Chondrocyte (in vitro differentiated cells): ENCODE data around the gene SRMS. TPM values are rescaled to one million over a fixed set of nuclear protein-coding genes. Genes with fewer than 3 reads are reported as not detected.

Experiments
- DNase-seq: peaks from one replicate; pipeline ENCODE4 v3.0.0; 2021; ENCODE audit warnings: mixed read lengths, low spot score
- H3K27ac Mint-ChIP-seq: one replicate; pipeline ENCODE4 v1.8.0; 2021; ENCODE audit warnings: mild to moderate bottlenecking, moderate library complexity, mixed read lengths; ENCODE audit not compliant: unreplicated experiment
- H3K27me3 Mint-ChIP-seq: 2 replicates; pipeline ENCODE4 v1.8.0; 2021; ENCODE audit warnings: low read depth, mixed read lengths
- H3K36me3 Mint-ChIP-seq: 2 replicates; pipeline ENCODE4 v1.8.0; 2021; ENCODE audit warnings: low read depth, mixed read lengths
- H3K4me1 Mint-ChIP-seq: 2 replicates; pipeline ENCODE4 v1.8.0; 2021; ENCODE audit warnings: low read depth, mild to moderate bottlenecking, mixed read lengths
- H3K4me3 Mint-ChIP-seq: one replicate; pipeline ENCODE4 v1.8.0; 2021; ENCODE audit warnings: mild to moderate bottlenecking, moderate library complexity, mixed read lengths; ENCODE audit not compliant: unreplicated experiment
- H3K9me3 Mint-ChIP-seq: 2 replicates; pipeline ENCODE4 v1.8.0; 2021; ENCODE audit warnings: low read depth, mixed read lengths
- CTCF ChIP-seq: fragments of 200-600 bp; sonication (generic); IDR thresholded peaks from 2 replicates; pipeline ENCODE4 v1.5.0; 2021; ENCODE audit warnings: antibody characterized with exemption, mild to moderate bottlenecking, moderate library complexity
- total RNA-seq: library from RNA; stranded (reverse); gene quantifications from 3 replicates; pipeline ENCODE4 v1.2.1, GENCODE V29; 2021

SRMS gene
- total RNA-seq, 1 donor from 2014 or later: not detected

- TF ChIP-seq CTCF: peak; percentile 69
- no peaks in the 10 kb centered on the region for H3K27me3 Mint-ChIP-seq
- no peak overlapping the region for H3K27ac Mint-ChIP-seq
- no peak overlapping the region for H3K4me3 Mint-ChIP-seq
- peaks cover 10% of the 10 kb centered on the region for H3K4me1 Mint-ChIP-seq
- no peaks in the 10 kb centered on the region for H3K36me3 Mint-ChIP-seq
- DNase-seq: no peak
- no peaks in the 10 kb centered on the region for H3K9me3 Mint-ChIP-seq
These were observed 33.4 kb upstream of the SRMS start for GRCh38 chr20:63580796-63581461.

DNA sequence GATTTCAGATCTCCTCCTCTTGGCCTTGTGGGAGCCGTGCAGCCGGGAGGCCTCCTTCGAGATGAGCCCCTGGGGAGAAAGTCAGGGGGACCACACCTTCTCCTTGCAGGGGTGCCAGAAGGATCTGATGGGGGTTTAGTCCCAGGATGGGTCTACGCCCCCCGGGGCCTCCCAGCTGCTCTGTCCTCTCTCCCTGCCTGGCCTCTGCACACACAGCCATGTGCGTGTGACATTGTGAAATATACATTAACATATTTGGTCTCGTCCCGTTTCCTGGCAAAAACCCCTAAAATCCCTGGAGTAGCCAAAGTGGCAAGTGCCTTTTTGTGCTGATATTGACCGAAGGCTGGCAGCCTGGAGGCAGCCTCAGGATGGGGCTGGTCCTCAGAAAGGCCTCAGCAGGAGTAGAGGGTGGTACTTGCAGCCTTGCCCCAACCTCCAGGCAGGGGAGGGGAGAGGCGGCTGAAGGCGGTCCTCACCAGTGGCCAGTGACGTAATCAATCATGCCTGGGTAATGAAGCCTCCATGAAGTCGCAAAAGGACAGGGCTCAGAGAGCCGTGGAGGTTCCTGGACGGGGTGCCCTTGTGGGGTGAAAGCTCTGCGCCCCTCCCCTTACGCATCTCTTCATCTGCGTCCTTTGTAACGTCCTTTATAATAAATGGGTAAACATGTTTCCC lies 31.6 kb upstream of the SRMS start:
- Mint-ChIP-seq H3K4me1 (peaks cover 20% of the 10 kb centered on the region), H3K9me3 (no peaks in the 10 kb centered on the region), H3K4me3 (no peak overlapping the region), H3K36me3 (no peaks in the 10 kb centered on the region), H3K27me3 (no peaks in the 10 kb centered on the region), H3K27ac (no peak overlapping the region)
- TF ChIP-seq CTCF: no peak
- DNase-seq: no peak

- H3K4me3 Mint-ChIP-seq: no peak overlapping the region
- peaks cover 23% of the 10 kb centered on the region for H3K4me1 Mint-ChIP-seq
- H3K27me3 Mint-ChIP-seq: no peaks in the 10 kb centered on the region
- no peak for DNase-seq
- H3K36me3 Mint-ChIP-seq: no peaks in the 10 kb centered on the region
- TF ChIP-seq CTCF: no peak
- H3K9me3 Mint-ChIP-seq: no peaks in the 10 kb centered on the region
- H3K27ac Mint-ChIP-seq: no peak overlapping the region
These were observed 30.9 kb upstream of the SRMS start for GRCh38 chr20:63578224-63579016.

- no peak for DNase-seq
- no peak overlapping the region for H3K27ac Mint-ChIP-seq
- no peaks in the 10 kb centered on the region for H3K27me3 Mint-ChIP-seq
- H3K36me3 Mint-ChIP-seq: no peaks in the 10 kb centered on the region
- peaks cover 16% of the 10 kb centered on the region for H3K4me1 Mint-ChIP-seq
- no peaks in the 10 kb centered on the region for H3K9me3 Mint-ChIP-seq
- no peak overlapping the region for H3K4me3 Mint-ChIP-seq
- no peak for TF ChIP-seq CTCF
These were observed 29.9 kb upstream of the SRMS start for GRCh38 chr20:63577317-63577894.

DNA sequence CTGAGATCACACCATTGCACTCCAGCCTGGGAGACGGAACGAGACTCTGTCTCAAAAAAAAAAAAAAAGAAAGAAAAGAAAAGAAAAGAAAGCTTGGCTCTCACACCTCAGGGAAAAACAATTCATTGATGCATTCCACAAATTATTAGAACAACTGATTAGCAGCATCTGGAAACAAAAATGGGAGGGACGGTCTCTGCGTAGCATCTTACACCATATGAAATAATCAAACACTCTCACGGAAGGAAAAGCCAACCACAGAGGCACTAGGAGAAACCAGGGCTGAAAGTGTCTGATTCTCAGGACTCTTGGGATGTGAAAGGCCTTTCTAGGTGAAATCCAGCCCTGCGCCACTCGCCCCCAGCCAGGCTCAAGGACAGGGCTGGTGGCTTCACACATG lies 28.8 kb upstream of the SRMS start:
- TF ChIP-seq CTCF: no peak
- H3K4me3 Mint-ChIP-seq: no peak overlapping the region
- no peaks in the 10 kb centered on the region for H3K27me3 Mint-ChIP-seq
- no peaks in the 10 kb centered on the region for H3K9me3 Mint-ChIP-seq
- peaks cover 16% of the 10 kb centered on the region for H3K4me1 Mint-ChIP-seq
- DNase-seq: no peak
- H3K27ac Mint-ChIP-seq: no peak overlapping the region
- H3K36me3 Mint-ChIP-seq: no peaks in the 10 kb centered on the region
